Esophagus squamous epithelium (tissue), 5 donors: ENCODE data around the gene CUEDC1. TPM values are rescaled to one million over a fixed set of nuclear protein-coding genes. Genes with fewer than 3 reads are reported as not detected.

ENCODE experiments used
- DNase-seq: peaks from one replicate; lab custom pipeline; 2025; lab: John Stamatoyannopoulos, UW
- H3K27ac ChIP-seq, 4 donors: fragments of 200-600 bp; sonication (generic); one replicate each; pipeline ENCODE4 v1.5.1; 2016 to 2019; ENCODE audit warnings: mild to moderate bottlenecking in 1 of 4
- H3K27me3 ChIP-seq, 4 donors: fragments of 200-600 bp; sonication (generic); 1 replicate in 3 of 4; 2 replicates in 1 of 4; pipeline versions ENCODE4 v1.5.1 to v1.6.0; 2017 to 2021; ENCODE audit warnings: antibody characterized with exemption in 1 of 4
- H3K36me3 ChIP-seq, 3 donors: fragments of 200-600 bp; sonication (generic); one replicate each; pipeline ENCODE4 v1.5.1; 2016 to 2019
- H3K4me1 ChIP-seq, 3 donors: fragments of 200-600 bp; sonication (generic); one replicate each; pipeline ENCODE4 v1.5.1; 2017 to 2019
- H3K4me3 ChIP-seq, 4 donors: fragments of 200-600 bp; sonication (generic); 1 replicate in 3 of 4; 2 replicates in 1 of 4; pipeline ENCODE4 v1.5.1; 2016 to 2019; ENCODE audit warnings: mild to moderate bottlenecking in 2 of 4, moderate library complexity in 1 of 4
- H3K9me3 ChIP-seq, 3 donors: fragments of 200-600 bp; sonication (generic); one replicate each; pipeline ENCODE4 v1.5.1; 2016 to 2019
- POLR2A ChIP-seq, 4 donors: fragments of 450-650 bp; IDR thresholded peaks; one replicate each; pipeline ENCODE4 v1.6.1; 2017; ENCODE audit warnings: antibody characterized with exemption in 4 of 4, mild to moderate bottlenecking in 4 of 4, moderate library complexity in 3 of 4
- WGBS, 2 donors: methylation state at CpG; one replicate each; pipeline ENCODE4 v1.1.5; 2018; 5-methylcytosine and 5-hydroxymethylcytosine counted together
- intact Hi-C: fragments of 100-400 bp; cut with DNase I; formaldehyde crosslinking; loops from one replicate; pipeline ENCODE4 v1.15.0; 2022
- total RNA-seq, 4 donors: library from RNA; depleted of rRNA; stranded (reverse); fragments of >200 nt; gene quantifications; one replicate each; pipeline ENCODE4 v1.1.0, GENCODE V29; 2016
- TF ChIP-seq, protein P1 (sequence below), 6 experiments: fragments of 450-650 bp in 4 of 6; fragments of 200-600 bp in 2 of 6; sonication (generic) in 2 of 6; IDR thresholded peaks; one replicate each; pipeline ENCODE4 v1.5.1; 2016 to 2019; ENCODE audit warnings: antibody characterized with exemption in 6 of 6, mild to moderate bottlenecking in 4 of 6, moderate library complexity in 4 of 6
- donor health status: DM: yes; HTN: yes; CAD: no.

Gene CUEDC1
- total RNA-seq, 4 donors from 2014 or later: 7.4 to 27.3 (median 18.4) TPM

DNA sequence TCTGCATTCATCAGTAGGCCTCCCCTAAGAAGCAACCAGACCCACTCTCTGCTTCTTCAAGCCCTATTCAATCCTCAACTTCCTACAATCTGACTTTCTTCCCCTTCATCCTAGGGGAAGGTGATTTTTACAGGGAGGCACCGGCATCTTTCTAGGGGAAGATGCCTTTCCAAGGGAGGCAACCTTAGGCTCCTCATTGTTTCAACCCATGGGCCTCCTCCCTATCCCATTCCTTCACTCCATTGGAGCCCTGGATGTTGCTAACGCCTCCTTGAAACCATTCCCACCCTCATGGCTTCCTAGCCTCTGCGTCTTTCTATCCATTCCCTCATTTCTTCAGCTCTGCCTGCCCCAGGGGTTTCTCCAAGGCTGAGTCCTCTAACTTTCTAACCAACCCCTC lies 2.7 kb upstream of the CUEDC1 start:
- no peak for DNase-seq
- no peaks in the 10 kb centered on the region for H3K36me3 ChIP-seq
- WGBS, 2 donors: 88 to 95% methylated on average over 3 of the region's 3 CpGs
- peaks cover 22 to 33% (median 23%) of the 10 kb centered on the region in 3 donors for H3K4me1 ChIP-seq
- H3K4me3 ChIP-seq: no peak overlapping the region
- no peaks in the 10 kb centered on the region for H3K9me3 ChIP-seq
- H3K27me3 ChIP-seq: no peaks in the 10 kb centered on the region
- TF ChIP-seq, protein P1, sequence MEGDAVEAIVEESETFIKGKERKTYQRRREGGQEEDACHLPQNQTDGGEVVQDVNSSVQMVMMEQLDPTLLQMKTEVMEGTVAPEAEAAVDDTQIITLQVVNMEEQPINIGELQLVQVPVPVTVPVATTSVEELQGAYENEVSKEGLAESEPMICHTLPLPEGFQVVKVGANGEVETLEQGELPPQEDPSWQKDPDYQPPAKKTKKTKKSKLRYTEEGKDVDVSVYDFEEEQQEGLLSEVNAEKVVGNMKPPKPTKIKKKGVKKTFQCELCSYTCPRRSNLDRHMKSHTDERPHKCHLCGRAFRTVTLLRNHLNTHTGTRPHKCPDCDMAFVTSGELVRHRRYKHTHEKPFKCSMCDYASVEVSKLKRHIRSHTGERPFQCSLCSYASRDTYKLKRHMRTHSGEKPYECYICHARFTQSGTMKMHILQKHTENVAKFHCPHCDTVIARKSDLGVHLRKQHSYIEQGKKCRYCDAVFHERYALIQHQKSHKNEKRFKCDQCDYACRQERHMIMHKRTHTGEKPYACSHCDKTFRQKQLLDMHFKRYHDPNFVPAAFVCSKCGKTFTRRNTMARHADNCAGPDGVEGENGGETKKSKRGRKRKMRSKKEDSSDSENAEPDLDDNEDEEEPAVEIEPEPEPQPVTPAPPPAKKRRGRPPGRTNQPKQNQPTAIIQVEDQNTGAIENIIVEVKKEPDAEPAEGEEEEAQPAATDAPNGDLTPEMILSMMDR (IDR thresholded peaks at IDR 0.05): no peak
- no peak for TF ChIP-seq POLR2A (IDR thresholded peaks at IDR 0.05)
- no peak overlapping the region for H3K27ac ChIP-seq
- intact Hi-C loops: loop anchor here (10.0 kb wide), 1 partner anchor 93 kb away; no protein-coding TSS in a partner anchor

DNA sequence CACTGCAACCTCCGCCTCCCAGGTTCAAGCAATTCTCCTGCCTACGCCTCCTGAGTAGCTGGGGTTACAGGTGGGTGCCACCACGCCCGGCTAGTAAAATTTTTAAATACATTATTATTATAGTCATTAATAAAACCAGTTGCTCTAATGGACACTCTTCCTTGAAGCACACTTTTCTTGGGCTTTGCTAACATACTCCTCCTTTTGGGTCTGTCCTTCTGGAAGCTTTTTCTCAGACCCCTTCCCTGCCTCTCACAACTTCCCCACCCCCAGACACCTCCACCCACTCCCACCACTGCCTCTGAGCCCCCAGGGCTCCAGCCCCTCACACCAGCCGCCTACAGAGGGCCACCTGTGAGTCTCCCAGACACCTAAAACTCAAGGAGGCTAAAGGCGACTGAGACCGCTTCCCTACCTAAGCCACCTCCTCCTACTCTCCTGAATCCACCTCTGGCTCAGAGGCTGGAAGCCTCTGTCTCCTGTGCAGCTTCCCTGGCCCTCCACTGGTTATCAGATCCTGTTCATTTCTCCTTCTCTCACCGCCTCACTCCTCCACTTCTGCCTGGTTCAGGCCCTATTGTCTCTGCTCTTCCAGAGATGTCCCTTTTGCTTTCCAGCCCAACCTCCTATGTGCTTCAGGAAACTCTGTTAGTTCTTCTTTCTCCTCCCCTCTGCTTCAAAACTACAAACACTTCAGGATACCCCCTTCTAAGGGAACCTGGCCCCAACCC lies 2.1 kb upstream of the CUEDC1 start:
- no peak overlapping the region for H3K4me3 ChIP-seq
- no peaks in the 10 kb centered on the region for H3K27me3 ChIP-seq
- DNase-seq: no peak
- H3K36me3 ChIP-seq: no peaks in the 10 kb centered on the region
- no peaks in the 10 kb centered on the region for H3K9me3 ChIP-seq
- TF ChIP-seq, protein P1 (IDR thresholded peaks at IDR 0.05): no peak
- no peak for TF ChIP-seq POLR2A (IDR thresholded peaks at IDR 0.05)
- H3K4me1 ChIP-seq: peaks cover 22 to 39% (median 25%) of the 10 kb centered on the region in 3 donors
- 90% methylated on average over 8 of the region's 8 CpGs for WGBS, 2 donors
- intact Hi-C loops: loop anchor here (10.0 kb wide), 1 partner anchor 92 kb away; no protein-coding TSS in a partner anchor
- H3K27ac ChIP-seq: no peak overlapping the region

DNA sequence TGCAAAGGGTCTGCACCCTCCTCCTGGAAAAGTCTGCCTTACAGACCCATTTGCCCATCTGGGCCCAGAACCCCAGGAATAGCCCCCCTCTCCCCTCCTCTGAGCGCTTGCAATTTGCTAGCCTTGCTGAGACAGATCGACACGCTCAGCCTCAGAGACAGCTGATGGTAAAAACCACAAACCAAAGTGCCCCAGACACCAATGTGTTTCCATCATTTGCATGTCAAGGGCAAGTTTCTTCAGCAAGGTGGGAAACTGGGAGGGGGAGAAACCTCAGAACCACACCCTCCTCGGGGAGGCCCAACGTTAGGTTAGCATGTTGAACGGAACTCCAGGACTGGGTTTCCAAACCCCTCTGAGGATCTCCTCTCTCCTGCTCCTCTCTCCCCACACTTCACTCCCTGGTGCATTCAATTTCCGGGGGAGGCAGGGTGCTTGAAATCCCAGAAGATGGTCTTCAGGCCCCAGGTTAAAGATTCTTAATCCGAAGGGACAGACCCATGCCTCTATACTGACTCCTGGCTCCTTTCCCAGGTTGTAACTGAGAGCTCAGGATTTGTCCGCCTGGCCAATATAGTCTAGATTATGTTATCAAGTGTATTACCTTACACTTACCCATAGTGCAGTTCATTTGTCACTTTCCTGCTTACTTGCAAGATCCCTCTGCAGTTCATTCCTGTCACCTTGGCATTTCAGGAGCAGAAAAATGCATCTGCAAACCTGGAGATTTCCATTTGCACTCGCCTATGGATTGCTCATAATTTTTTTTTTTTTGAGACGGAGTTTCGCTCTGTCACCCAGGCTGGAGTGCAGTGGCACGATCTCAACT lies 1.3 kb upstream of the CUEDC1 start:
- no peak for DNase-seq
- peak overlapping the region in 2 of 4 donors; percentile 90 to 98 for H3K27ac ChIP-seq
- H3K36me3 ChIP-seq: no peaks in the 10 kb centered on the region
- peaks cover 25 to 47% (median 29%) of the 10 kb centered on the region in 3 donors for H3K4me1 ChIP-seq
- intact Hi-C loops: loop anchor here (10.0 kb wide), 1 partner anchor 92 kb away; no protein-coding TSS in a partner anchor
- no peak overlapping the region for H3K4me3 ChIP-seq
- no peaks in the 10 kb centered on the region for H3K9me3 ChIP-seq
- TF ChIP-seq POLR2A (IDR thresholded peaks at IDR 0.05): no peak
- TF ChIP-seq, protein P1 (IDR thresholded peaks at IDR 0.05): no peak
- WGBS, 2 donors: 60% methylated on average over 10 to 11 of the region's 13 CpGs
- H3K27me3 ChIP-seq: no peaks in the 10 kb centered on the region

DNA sequence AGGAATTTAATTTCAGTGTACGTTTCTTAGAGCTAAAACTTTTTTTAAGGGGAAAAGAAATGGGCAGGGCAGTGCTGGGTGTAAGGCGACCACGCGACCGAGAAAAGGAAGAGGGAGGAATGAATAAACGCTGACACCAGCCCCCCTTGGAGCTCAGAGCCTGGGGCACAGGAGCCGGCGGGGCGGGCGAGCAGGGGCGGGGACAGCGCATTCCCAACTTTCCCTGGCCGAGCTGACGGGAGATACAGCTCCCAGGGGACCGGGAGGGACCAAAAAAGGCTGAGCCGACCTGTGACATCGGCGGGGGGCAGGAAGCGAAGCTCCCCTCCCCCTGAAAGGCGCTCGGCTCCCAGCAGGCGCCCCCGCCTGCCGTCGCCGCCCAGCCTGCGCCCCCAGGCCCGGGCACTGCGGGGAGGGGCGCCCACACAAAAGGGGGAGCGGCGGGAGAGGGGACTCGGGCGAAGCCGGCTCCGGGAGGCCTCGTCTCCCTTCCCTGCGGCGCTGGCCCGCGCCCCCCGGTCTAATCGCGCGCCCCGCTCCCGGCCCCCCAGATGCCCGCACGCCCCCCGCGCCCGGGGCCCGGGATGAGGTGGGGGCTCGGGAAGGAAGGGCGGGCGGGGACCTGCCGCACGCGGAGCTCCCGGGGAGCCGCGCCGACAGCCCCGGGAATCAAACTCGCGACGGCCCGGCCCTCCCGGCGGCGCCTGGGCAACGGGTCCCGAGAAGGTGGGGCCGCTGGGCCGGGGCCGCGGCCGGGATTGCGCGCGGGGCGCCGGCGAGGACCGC lies 622 bp downstream of the CUEDC1 start:
- no peak for DNase-seq
- intact Hi-C loops: loop anchor here (10.0 kb wide), 1 partner anchor 90 kb away; no protein-coding TSS in a partner anchor
- peak in 2 of 4 donors; percentile 46 for TF ChIP-seq POLR2A (IDR thresholded peaks at IDR 0.05)
- TF ChIP-seq, protein P1 (IDR thresholded peaks at IDR 0.05): no peak
- peaks cover 43 to 66% (median 44%) of the 10 kb centered on the region in 3 donors for H3K4me1 ChIP-seq
- H3K27ac ChIP-seq: peak overlapping the region; percentile 93 to 98 (median 95)
- peak overlapping the region; percentile 67 to 92 (median 88) for H3K4me3 ChIP-seq
- H3K36me3 ChIP-seq: no peaks in the 10 kb centered on the region
- 0 to 2% methylated on average over 5 to 31 of the region's 85 CpGs for WGBS, 2 donors
- no peaks in the 10 kb centered on the region for H3K9me3 ChIP-seq
- H3K27me3 ChIP-seq: no peaks in the 10 kb centered on the region
